CD4-positive, alpha-beta T cell treated with Interleukin-17A for 1 hour (primary cell): ENCODE results near the gene NDUFA12.

Experiments used
- DNase-seq: peaks from one replicate; pipeline ENCODE4 v3.0.0-alpha.2; 2020

NDUFA12 gene

DNA sequence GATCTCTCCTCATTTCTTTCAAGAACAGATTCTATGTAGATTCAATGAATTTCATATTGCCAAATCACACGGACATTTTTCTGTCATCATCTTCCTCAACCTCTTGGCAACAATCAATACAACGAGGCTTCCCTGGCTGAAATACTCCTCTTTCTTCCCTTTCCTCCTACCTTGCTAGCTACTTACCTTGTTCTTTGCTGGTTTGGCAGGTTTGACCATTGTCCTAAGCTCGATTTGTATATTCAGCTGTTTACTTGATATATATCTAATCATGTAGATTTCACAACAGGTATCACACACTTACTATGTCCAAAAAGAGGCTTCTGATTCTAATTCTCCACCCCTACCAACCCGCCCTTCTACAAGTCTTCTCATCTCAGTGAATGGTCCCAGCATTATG lies 23.6 kb downstream of the NDUFA12 start:
- DNase-seq: no peak

DNA sequence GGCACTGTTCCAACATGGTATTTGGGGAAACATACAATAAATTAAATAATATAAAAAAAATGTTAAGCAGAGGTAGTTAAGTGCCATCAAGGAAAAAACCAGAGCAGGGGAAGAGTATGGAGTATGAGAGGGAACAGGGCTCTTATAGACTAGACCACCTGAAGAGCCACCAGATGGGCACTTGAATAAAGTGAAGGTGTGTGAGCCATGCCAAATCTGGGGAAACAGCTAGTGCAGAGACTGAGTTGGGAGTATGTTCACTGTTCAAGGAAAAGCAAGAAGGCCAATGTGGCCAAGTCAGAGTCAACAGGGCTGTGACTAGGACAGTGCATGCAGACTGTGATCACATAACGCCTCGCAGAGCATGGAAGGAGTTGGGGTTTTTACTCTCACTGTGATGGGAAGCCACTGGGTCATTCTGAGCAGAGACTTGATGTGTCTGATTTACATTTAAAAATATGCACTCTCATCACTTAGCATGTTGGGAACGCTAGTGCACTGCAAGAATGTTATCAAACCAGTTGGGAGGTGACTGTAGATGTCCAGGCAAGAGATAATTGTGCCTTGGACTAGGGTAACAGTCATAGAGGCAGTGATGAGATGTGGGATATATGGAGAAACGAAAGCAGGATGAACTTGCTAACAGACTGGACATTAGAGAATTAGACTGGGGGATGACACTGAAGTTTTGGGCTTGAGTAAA lies 25.6 kb downstream of the NDUFA12 start:
- DNase-seq: no peak

DNA sequence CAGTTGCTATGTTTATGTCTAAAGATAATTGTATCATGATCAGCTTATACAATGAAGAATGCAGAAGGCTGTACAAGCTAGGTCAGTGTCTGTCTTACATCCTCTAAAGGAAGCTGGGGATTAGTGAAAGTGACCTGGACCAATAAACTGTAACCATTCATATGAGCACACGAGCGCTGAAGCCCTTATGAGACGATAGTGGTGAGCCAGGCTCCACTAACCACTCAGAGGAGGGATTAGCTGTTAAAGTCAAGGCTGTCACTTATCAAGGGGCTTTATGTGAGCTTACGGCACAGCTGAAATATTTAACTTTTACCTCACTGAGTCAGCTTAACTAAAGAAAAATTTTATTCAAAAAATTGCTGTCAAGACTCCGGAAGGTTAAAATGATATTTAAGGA lies 30.3 kb downstream of the NDUFA12 start:
- no peak for DNase-seq

DNA sequence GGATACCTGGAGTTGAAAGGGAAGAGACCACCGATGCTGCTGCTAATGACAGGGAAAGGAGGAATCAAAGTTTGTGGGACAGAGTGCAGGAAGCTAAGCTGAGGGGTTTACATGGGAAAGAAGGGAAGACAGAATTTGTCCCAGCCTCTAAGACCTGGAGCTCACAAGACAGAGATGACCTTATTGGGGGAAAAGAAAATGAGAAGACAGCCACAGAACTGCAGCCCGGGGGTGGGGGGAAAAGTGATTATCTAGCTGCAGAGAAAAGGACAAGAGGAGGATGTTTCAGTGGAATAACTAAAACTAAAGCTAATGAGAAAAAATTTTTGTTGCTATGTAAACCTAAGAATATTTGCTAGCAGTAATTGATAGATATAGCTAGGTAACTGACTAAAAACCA lies 30.7 kb downstream of the NDUFA12 start:
- DNase-seq: no peak

DNA sequence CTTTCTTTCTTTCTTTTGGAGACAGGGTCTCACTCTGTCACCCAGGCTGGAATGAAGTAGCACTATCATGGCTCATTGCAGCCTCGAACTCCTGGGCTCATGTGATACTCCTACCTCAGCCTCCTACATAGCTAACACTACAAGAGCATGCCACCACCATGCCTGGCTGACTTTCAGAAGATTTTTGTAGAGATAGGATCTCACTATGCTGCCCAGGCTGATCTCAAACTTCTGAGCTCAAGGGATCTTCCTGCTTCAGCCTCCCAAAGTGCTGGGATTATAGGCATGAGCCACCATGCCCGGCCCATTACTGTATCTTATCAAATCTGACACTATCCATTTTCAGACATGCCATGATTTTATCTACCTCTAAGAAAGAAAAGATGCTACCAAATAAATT lies 31.6 kb downstream of the NDUFA12 start:
- DNase-seq: no peak

DNA sequence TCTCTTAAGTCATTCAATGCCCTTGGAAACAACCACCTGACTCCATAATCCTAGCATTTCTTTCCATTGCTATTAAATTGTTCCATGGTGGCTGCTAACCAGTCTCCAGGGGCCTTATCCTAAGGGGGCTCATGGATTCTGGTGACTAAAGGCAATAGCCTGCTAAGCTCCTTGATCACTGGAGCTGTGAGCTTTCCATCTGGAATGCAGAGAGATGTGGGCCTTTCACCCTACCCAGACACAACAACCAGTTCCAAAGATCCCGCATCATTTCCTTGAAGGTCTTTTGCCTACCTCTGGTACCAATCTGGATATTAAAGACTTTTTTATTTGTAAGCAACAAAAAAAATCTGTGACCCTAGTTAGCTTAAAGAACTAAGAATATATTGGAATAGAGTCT lies 32.9 kb downstream of the NDUFA12 start:
- DNase-seq: no peak

DNA sequence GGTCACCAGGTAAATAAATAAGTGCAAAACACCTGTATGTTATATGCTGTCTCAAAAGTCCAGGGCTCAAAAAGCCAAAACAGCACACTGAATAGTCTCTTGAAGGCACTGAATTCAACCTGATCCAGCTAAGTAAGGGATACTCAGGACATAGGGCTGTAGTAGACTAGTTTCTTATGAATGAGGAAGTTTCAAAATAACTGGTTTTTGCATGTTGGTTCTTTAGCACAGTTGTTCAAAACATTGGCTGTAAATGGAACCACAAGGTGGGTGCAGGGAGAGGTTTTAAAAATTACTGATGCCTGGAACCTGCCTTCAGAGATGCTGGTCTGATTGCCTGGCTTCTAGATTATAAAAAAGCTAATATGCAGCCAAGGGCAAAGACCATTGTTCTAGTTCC lies 34.1 kb downstream of the NDUFA12 start:
- no peak for DNase-seq

DNA sequence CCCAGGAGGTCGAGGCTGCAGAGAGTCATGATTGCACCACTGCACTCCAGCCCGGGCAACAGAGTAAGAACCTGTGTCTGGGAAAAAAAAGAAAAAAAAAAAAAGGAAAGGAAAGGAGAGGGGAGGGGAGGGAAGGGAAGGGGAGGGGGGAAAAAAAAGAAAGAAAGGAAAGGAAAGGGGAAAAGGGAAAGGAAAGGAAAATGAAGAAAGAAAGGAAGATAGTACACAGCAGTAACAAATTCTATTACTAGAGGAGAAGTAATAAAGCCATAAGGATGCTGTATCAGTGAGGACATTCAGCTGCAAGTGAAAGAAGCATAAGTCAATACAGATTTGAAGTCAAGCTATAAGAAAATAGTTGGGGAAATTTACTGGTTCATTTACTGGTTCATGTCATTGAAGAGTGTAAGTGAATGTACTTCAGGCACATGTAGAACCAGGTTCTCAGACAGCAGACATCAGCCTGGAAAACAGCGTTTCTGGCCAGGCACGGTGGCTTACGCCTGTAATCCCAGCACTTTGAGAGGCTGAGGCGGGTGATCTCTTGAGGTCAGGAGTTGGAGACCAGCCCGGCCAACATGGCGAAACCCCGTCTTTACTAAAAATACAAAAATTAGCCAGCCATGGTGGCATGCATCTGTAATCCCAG lies 37.4 kb downstream of the NDUFA12 start:
- DNase-seq: no peak

DNA sequence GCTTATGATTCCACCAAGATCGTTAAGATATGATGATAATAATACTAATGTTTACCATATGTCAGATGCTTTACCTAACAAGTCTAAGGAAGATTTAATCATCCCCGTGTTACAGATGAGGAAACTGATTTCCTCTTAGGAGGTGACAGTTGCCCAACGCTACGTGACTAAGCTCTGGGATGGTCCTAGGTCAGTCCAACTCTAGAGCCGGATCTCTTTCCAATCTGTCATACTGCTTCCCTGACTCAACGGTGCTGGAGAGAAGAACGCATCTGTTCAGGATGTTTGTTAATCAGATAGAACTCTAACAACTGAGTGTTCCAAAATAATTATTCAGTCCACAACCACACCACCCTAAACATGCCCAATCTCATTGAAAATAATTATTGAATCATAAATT lies 39.8 kb downstream of the NDUFA12 start:
- no peak for DNase-seq

DNA sequence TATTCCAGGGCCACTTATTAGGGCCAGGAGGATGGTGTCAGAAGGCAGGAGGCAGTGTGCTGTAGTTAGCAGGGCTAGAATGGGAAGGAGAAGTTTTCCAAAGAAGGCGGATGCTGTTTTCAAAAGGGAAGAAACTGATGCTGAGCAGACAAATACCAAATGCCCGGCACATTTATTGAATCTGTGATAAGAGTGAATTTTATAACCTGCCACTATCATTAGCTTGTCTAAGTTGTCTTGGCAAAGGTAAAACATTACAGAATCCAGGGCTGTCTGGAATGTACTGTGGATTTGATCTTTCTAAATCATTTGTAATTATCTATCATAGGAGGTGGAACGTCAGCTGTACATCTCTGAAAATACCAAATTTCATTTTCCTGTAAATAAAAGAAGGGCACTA lies 40.8 kb downstream of the NDUFA12 start:
- DNase-seq: no peak

DNA sequence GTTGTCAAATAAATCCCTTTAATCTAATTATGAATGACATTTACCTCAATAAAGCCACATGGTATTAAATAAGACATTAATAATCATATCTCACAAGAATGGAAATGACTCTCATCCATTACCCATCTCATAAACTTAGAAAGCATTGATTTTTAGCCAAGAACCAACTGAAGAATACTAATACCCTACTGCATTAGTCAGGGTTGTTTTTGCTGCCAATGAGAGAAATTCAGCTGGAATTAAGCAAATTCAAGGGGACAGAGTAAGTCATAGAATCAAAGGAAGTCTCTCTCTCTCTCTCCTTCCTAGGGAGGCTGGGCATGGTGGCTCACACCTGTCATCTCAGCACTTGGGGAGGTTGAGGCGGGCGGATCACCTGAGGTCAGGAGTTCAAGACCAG lies 41.6 kb downstream of the NDUFA12 start:
- DNase-seq: no peak

DNA sequence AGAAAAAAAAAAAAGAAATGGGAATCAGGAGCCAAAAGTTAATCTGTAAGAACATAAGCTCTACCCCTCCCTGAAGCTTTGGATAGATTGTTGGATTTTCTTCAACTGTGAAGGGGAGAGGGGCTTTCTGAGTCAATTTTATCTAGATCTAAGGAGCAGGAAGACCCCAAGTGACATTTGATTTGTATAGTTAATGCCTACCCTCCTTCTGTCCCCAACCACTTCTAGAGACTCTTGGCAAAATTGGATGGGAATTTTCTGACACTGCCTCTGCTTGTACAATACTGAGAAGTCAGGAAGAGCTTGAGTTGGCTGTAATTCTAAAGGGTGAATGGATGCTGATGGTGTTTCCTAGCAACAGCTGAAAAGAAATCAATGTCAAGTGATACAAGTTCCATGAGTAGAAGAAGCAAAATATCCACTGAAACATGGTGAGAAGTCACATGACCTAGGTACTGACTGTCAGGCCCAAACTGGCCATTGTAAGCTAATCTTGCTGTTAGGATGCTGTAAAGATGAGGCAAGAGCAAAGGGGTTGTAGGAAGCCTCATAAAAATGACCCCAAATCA lies 42.2 kb downstream of the NDUFA12 start:
- DNase-seq: no peak

DNA sequence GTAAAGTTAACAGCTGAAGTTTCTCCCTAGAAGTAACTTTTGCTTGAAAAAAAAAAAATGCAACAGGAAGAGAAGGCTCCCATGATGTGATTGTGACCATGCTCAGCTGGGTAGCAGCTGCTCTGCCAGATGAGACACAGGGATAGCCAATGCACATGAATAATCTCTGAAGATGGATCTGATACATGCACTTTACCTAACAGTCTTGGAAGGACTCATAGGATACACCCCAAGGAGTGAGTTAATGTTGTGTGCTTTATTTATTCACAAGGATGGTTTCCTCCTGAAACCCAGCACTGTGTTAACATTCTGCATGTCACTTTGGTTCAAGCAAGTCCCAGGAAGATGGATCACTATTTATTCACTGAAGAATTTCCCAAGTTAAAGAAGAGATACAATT lies 46.5 kb downstream of the NDUFA12 start:
- DNase-seq: no peak

DNA sequence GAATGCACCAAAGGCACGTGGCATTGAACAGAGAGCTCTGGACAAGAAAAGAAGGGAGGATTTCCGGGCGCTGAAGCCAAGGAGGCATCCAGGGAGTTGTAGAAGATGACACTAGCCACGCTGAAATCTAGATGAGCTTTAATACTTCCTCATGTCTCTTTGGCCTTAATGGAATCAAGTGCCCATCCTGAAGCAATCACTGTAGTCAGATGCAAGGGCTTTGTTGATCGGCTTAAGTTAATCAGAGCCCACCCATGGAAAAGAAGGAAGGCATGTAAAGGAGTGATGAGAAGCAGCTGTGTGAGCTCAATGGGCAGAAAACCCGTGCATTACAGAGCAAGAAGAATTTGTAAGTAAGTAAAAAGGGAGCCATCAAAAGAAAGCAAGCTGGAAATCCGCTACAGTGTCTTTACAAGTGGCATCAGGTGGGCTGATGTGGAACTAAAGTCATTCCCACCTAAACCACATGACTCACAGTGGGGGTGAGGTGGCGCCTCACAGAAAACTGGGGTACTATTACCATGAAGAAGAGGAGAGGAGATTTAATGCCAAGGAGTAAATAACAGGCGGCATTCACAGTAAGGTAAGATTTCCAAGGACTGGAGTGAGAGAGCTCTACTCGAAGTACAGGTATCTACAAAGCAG lies 48.4 kb downstream of the NDUFA12 start:
- no peak for DNase-seq

DNA sequence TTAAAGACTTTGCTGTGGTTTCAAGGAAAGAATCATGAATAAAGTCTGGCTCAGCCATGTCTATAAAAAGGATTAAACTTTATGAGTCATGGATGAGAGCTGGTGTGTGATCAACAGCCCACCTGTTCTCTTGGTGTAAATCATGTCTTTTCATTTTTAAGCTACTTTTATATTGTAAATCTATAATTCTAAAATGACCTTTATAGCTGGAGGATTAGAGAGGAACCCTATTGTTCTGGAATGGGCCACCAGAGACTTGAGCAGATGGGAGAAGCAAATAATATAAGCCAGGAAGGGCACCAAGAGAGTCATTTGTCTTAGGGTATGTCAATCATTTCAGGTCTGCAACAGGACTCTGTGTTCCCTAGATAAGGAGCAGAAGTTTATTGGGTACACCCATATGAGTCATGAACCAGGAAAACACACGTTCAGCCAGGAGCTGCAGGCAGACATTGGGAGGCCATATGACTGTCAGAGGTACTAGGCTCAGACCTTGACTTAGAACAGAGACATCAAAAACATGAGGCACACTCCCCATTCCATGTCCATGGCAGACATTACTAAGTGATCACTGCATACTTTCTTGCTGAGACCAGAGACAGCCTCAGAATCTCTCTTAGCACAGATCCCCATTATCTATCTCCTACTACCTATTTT lies 49.3 kb downstream of the NDUFA12 start:
- no peak for DNase-seq

DNA sequence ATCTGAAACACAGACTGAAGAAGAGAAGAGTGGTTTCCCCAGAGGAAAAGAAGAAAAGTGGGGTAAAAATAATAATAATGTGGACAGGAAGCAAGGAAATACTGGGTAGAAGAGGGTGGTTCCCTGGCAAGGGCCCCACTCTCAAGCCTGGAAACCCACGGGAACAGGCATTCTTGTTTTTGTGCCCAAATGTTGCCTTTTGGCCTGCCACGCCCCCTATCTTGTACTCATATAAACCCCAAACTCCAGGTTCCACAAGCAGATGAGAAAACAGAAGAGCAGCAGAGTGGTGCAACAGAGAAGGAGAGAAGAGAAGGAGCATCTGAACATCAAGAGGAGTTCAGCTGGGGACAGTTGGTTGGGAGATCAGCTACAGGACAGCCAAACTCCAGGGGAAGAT lies 51.2 kb downstream of the NDUFA12 start:
- no peak for DNase-seq

DNA sequence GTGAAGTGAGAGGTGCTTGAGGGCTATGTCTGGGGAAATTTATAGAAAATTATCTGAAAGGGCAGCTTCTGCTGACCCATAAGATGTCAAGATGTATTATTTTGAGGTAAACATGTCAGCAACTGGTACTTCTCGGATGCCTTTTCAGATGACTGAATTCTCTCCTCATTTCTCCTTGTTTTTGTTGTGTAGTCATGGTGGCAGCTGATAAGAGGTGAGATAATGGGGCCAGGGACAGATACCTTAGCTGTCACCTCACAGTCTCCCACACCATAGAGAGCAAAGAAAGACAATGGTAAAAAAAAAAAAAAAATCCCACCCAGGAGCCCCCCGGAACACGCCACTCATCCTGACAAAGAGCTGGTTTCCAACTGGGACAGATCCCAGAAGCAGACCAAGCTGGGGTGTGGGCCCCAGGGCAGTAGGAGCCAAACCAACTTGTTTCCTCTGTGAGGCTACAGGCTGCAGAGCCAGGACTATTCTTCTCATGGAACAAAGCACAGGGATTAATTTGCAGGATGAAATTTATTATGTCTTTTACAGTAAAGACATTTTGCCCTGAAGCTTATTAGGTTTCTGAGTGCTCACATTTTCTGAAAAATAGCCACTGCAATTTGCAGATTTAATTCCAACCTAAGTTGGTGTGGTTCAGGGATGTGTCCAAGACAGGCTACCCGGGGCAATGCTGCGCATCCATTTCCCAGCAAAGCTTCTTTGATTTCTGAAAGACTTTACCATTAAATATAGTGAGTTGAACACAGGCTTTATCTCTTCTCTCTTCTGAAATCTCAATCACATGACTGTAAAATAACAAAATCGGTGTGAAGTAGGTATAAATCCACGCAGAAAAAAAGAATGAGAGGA lies 52.2 kb downstream of the NDUFA12 start:
- no peak for DNase-seq

DNA sequence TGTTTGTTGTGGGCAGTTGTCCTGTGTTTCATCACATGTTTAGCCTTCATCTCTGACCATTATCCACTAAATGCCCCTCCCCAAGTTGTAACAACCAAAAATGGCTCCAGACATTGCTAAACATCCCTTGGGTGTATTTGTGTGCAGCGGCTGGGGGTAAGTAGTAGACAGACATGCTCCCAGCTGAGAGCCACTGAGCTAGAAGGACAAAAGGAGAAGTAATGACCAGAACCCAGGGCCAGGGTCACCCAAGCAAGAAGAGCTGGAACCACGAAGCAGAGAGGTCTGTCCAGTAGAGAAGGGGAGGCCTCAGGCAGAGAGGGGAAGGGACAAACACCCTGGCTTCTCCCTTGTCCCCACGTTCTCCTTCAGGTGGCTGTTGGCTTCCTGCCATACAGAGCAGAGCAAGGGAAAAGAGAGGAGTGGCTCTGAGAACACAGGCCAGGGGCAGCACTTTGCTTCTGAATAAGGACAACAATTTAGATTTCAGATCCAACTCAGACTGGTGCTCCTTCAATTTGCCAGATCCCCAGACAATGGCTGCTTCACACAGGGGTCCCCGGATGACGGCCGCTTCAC lies 55.2 kb downstream of the NDUFA12 start:
- DNase-seq: no peak

DNA sequence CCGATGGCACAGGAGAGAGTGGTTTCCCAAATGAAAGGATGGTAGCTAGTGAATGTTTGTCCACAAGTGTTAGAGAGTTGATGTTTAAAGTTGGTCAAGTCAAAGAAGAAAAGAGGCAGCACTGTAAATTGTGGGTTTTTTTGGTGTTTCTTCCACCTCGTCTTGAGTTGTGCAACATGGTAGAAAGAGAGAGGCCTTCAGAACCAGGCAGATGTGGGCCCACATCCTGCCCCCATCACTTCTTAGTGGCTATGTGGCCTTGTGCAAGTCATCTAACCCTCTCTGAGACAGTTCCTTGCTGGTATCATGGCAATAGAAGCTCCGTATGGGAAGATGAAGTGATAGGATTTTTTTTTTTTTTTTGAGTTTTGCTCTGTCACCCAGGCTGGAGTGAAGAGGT lies 60.8 kb downstream of the NDUFA12 start:
- no peak for DNase-seq

DNA sequence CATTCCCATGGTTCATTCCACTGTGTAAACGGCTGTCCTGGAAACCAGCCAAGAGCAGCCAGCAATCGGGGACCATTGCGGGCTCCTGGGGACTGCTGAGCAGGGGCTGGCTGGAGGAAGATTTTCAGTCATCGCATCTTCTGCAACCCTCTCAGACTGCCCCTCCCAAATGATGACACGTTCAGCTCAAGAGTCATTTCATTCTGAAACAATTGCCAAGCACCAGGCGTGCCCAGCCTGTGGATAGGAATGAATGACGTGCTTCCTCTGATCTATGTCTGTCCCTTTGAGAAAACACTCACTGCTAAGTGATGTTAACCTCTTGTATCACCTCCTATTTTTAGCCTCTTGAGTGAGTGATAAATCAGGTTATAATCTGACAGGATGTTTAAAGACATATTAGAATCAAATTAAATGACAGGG lies 62.0 kb downstream of the NDUFA12 start:
- peak; percentile 68 for DNase-seq

DNA sequence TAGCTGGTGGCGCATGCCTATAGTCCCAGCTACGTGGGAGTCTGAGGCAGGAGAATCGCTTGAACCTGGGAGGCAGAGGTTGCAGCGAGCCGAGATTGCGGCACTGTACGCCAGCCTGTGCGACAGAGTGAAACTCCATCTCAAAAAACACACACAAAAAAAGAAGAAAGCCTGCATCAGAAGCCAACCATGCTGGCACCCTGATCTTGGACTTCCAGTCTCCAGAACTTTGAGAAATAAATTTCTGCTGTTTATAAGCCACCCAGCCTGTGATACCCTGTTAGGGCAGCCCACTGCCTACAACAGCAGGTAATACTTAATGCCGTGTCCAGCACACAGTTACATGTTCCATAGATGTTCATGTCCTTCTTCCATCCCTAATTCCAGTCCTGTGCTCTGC lies 62.7 kb downstream of the NDUFA12 start:
- no peak for DNase-seq

DNA sequence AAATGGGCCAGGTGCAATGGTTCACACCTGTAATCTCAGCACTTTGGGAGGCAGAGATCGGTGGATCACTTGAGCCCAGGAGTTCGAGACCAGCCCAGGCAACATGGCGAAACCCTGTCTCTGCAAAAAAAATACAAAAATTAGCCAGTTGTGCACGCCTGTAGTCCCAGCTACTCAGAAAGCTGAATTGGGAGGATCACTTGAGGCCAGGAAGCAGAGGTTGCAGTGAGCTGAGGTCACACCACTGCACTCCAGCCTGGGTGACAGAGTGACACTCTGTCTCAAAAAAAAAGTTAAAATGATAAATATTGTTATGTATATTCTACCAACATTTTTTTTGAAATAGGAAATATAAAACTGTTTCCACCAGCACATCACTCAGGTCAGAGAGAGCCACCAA lies 64.9 kb downstream of the NDUFA12 start:
- DNase-seq: no peak
